Left renal pelvis (tissue), 4 donors: ENCODE results near the gene GAK. TPM values are rescaled to one million over a fixed set of nuclear protein-coding genes. Genes with fewer than 3 reads are reported as not detected.
"Not testable (repeated sequence)": the region's sequence is repeated elsewhere in the genome, so short reads cannot be mapped to it uniquely, and the experiment has no call there.

Experiments
- DNase-seq, 4 donors: peaks; one replicate each; pipeline ENCODE4 v3.0.0-alpha.2; 2013; ENCODE audit warnings: low read depth in 4 of 4, low spot score in 3 of 4
- polyA plus RNA-seq, 4 donors: library from polyadenylated mRNA; unstranded; fragments of 120-200 nt; gene quantifications; one replicate each; pipeline ENCODE4 v1.2.1, GENCODE V29; 2013; ENCODE audit not compliant: insufficient read length in 4 of 4

Gene GAK
- polyA plus RNA-seq, 4 donors = 51.8 to 82.9 (median 61.0) TPM

DNA sequence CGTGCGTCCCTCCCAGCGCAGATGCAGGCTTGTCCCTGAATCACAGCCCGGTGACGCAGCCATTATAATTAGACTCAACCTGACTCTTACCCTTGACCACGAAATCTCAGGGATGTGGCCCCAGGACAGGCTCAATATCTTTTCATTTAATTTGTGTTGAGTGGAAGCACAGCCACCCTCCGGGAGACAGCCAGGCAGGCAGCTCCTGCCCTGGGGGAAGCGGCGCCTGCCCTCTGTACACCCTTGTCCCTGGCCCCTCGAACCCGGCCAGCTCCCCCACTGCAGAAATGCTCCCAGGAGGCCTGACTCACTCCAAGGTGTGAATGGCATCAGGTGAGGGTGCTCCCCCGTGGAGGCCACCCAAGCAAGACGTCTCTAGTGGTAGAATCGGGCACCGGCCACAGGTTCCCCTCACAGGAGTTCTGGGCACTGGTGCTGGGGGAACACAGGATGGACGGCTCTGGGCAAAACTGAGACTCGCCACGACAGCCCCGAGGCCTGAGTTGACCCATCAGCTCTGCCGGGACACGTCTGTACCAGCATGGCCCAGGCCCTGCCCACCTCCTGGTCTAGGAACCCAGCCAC is 108.8 kb downstream of the GAK start:
- no peak for DNase-seq

GRCh38 chr4:822361-823175 is 109.5 kb downstream of the GAK start:
- no peak for DNase-seq

- DNase-seq = no peak
These were observed 110.5 kb downstream of the GAK start for GRCh38 chr4:821631-822030.

- DNase-seq = no peak
These were observed 110.9 kb downstream of the GAK start for GRCh38 chr4:821181-821591.

GRCh38 chr4:820230-821172 is 111.6 kb downstream of the GAK start:
- DNase-seq = no peak

- DNase-seq = no peak
These were observed 112.5 kb downstream of the GAK start for GRCh38 chr4:819401-820229.

DNA sequence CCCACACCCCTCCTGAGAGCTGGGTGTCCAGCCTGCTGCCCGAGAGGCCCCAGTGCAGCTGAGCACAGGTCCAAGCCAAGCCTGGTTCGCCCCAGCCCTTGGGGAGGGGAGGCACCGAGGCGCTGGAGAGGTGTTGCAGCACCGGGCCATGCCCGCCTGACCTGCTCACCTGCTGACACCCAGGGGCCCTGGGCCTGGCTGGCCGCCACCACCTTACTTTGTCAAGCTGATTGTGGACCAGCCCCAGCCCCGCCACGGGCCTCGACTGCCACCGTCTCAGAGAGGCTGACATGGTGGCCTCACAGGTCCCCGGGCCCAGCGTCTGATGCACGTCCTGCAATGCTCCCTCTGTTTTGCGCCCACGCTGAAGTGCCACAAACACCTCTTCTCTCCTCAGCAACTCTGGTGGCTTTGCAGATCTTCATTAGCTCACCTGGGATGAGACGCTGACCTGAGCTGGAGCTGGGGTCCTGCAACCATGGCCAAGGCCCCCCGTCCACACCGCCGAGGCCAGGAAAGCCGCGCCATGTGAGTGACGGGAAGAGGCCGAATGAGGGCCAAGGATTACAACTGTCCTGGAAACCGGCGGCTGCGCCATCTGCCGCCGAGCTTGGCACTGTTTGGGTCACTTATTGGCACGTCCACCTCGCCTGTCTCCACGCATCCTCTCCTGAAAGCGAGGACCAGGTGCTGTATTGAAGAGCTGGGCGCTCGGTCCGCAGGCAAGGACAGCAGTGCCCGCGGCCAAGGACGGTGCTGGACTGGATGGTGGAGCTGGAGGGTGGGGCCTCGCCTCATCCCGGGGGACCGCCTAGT is 113.8 kb downstream of the GAK start:
- DNase-seq = no peak

- peak in 1 of 4 donors; percentile 69 for DNase-seq
These were observed 116.5 kb downstream of the GAK start for GRCh38 chr4:815464-816146.

GRCh38 chr4:814312-814850 is 117.7 kb downstream of the GAK start:
- DNase-seq = no peak

DNA sequence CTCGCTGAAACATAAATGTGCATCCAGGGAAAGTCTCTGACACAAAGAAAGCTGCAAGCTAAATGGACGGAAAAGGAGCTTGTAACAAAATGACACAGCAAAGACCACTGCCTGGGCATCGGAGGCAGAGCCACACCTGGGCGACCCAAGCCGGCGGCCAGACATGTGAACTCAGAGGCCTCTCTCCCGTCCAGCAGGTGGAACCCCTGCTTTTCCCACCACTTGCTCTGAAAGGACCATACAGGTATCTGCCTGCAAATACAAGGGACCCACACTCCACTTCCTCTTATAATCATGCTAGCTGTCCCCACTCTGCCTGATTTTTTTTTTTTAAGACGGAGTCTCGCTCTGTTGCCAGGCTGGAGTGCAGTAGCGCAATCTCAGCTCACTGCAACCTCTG is 118.2 kb downstream of the GAK start:
- DNase-seq = no peak

DNA sequence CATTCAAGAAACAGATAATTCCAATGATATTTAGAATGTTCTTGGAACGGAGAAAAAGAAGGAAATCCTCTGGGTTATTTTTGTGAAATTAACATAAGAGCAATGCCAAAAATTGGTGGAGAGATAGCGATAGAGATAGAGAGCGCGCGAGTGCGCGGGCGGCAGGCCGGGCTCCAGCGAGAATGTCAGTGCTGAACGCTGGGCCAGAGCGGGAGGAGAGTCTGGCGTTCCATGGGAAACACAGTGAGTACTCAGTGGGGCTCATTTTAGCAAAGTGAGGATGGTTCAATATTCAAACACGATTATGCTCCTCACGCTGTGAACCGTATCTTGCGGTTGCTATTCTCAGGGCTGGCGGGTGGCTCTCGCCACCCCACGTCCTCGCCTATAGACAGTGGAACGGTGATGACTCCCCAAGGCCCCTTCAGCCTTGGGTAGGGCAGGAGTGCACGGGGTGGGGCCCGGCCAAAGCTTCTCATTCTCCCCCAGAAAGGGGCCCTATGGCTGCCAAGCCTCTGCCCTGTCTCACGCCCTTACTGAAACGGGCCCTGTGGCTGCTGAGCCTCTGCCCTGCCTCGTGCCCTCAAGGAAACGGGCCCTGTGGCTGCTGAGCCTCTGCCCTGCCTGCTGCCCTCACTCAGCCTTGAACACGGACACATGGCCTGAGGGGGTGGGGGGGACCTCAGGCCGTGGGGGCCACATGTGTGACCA is 123.1 kb downstream of the GAK start:
- no peak for DNase-seq

DNA sequence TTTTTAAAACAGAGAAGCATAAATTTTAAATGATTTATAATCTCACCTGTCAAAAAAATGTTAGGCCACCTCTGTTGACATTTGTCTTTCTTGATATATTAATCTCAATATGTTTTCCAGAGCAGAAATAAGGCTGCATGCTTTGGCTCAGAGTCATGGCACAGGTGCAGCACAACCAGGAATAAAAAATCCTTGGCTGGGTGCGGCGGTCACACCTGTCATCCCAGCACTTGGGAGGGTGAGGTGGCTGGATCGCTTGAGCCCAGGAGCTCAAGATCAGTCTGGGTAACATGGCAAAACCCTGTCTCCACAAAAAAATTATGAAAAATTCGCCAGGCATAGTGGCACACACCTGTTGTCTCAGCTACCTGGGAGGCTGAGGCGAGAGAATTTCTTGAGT is 124.3 kb downstream of the GAK start:
- DNase-seq = no peak

DNA sequence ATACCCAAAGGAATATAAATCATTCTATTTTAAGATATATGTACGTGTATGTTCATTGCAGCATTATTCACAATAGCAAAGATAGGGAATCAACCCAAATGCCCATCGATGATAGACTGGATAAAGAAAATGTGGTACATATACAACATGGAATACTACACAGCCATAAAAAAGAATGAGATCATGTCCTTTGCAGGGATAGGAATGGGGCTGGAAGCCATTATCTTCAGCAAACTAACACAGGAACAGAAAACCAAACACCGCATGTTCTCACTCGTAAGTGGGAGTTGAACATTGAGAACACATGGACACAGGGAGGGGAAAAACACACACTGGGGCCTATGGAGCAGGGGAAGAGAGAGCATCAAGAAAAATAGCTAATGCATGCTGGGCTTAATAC is 125.1 kb downstream of the GAK start:
- not testable (repeated sequence) for DNase-seq

GRCh38 chr4:804804-805203 is 127.3 kb downstream of the GAK start:
- DNase-seq = no peak

GRCh38 chr4:803884-804283 is 128.2 kb downstream of the GAK start:
- DNase-seq = no peak

GRCh38 chr4:801436-802124 is 130.5 kb downstream of the GAK start:
- DNase-seq = no peak
